Testis (tissue), 3 donors: Measurements from ENCODE around the gene RILPL1. TPM values are rescaled to one million over a fixed set of nuclear protein-coding genes. Genes with fewer than 3 reads are reported as not detected.
"Not testable (repeated sequence)": the region's sequence is repeated elsewhere in the genome, so short reads cannot be mapped to it uniquely, and the experiment has no call there.

Source experiments
- DNase-seq: peaks from one replicate; pipeline ENCODE4 v3.0.0-alpha.2; 2019
- H3K27ac ChIP-seq, 2 donors: fragments of 200-600 bp; sonication (generic); one replicate each; pipeline ENCODE4 v1.5.1; 2019
- H3K27me3 ChIP-seq: fragments of 200-600 bp; sonication (generic); one replicate; pipeline ENCODE4 v1.5.1; 2019
- H3K36me3 ChIP-seq: fragments of 200-600 bp; sonication (generic); one replicate; pipeline ENCODE4 v1.5.1; 2017; ENCODE audit warnings: low read depth; ENCODE audit errors: missing control alignments
- H3K4me1 ChIP-seq: fragments of 200-600 bp; sonication (generic); one replicate; pipeline ENCODE4 v1.5.1; 2019
- H3K4me3 ChIP-seq, 2 donors: fragments of 200-600 bp; sonication (generic); one replicate each; pipeline ENCODE4 v1.5.1; 2017 to 2019
- H3K9me3 ChIP-seq: fragments of 200-600 bp; sonication (generic); one replicate; pipeline ENCODE4 v1.5.1; 2017
- POLR2A ChIP-seq: fragments of 450-650 bp; IDR thresholded peaks from one replicate; pipeline ENCODE4 v1.6.1; 2017; ENCODE audit warnings: antibody characterized with exemption, mild to moderate bottlenecking, moderate library complexity
- WGBS, 2 donors: methylation state at CpG; one replicate each; pipeline ENCODE4 v1.1.5; 2018; 5-methylcytosine and 5-hydroxymethylcytosine counted together
- intact Hi-C: fragments of 100-400 bp; cut with DNase I; formaldehyde crosslinking; loops from one replicate; pipeline ENCODE4 v1.15.1; 2023; ENCODE audit warnings: low total_unique reads
- polyA plus RNA-seq: library from polyadenylated mRNA; stranded (reverse); fragments of 350-450 nt; fragmentation: Illumina TruSeq; extraction: RNeasy Lipid Tissue Mini Kit (QIAGEN cat#74804); gene quantifications from one replicate; pipeline ENCODE4 v1.2.3, GENCODE V29; 2014; ENCODE audit warnings: low read depth, low replicate concordance; ENCODE audit not compliant: insufficient read depth
- total RNA-seq, 2 donors: library from RNA; depleted of rRNA; stranded (reverse); fragments of >200 nt; gene quantifications; one replicate each; pipeline ENCODE4 v1.2.3, GENCODE V29; 2016
- TF ChIP-seq, protein P1 (sequence below), 3 experiments: fragments of 450-650 bp in 2 of 3; fragments of 200-600 bp in 1 of 3; sonication (generic) in 1 of 3; IDR thresholded peaks; one replicate each; pipeline ENCODE4 v1.5.1; 2016 to 2019; ENCODE audit warnings: antibody characterized with exemption in 3 of 3, mild to moderate bottlenecking in 2 of 3, moderate library complexity in 1 of 3

Gene RILPL1
- total and polyA plus RNA-seq, 3 donors from 2014 or later: 14.8 to 20.9 (median 16.8) TPM

DNA sequence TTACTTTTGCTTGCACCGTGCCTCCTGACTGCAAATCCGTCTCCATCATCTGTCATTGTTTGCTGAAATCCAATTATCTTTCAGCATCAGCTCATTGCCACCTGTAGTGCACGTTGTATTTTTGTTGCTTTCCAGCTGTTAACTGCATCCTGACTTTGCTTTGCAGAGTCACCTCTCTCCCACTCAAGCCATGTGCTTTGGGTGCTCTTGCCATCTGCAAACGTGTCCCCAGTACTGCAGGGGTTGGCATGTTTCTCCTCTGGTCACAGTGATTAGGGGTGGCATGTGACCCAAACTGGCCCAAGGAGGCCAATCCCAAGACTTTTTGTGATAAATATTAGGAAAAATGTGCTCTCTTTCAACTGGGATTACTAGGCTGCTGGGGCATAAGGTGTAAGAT is 40.4 kb upstream of the RILPL1 start:
- H3K36me3 ChIP-seq: no peaks in the 10 kb centered on the region
- no peak overlapping the region for H3K27ac ChIP-seq
- DNase-seq: no peak
- H3K27me3 ChIP-seq: no peaks in the 10 kb centered on the region
- H3K9me3 ChIP-seq: no peaks in the 10 kb centered on the region
- no peak overlapping the region for H3K4me3 ChIP-seq
- WGBS, 2 donors: 57 to 59% methylated on average over 4 of the region's 4 CpGs
- no peaks in the 10 kb centered on the region for H3K4me1 ChIP-seq
- TF ChIP-seq, protein P1, sequence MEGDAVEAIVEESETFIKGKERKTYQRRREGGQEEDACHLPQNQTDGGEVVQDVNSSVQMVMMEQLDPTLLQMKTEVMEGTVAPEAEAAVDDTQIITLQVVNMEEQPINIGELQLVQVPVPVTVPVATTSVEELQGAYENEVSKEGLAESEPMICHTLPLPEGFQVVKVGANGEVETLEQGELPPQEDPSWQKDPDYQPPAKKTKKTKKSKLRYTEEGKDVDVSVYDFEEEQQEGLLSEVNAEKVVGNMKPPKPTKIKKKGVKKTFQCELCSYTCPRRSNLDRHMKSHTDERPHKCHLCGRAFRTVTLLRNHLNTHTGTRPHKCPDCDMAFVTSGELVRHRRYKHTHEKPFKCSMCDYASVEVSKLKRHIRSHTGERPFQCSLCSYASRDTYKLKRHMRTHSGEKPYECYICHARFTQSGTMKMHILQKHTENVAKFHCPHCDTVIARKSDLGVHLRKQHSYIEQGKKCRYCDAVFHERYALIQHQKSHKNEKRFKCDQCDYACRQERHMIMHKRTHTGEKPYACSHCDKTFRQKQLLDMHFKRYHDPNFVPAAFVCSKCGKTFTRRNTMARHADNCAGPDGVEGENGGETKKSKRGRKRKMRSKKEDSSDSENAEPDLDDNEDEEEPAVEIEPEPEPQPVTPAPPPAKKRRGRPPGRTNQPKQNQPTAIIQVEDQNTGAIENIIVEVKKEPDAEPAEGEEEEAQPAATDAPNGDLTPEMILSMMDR (IDR thresholded peaks at IDR 0.05): no peak
- no peak for TF ChIP-seq POLR2A
- intact Hi-C loops: no loop called here

DNA sequence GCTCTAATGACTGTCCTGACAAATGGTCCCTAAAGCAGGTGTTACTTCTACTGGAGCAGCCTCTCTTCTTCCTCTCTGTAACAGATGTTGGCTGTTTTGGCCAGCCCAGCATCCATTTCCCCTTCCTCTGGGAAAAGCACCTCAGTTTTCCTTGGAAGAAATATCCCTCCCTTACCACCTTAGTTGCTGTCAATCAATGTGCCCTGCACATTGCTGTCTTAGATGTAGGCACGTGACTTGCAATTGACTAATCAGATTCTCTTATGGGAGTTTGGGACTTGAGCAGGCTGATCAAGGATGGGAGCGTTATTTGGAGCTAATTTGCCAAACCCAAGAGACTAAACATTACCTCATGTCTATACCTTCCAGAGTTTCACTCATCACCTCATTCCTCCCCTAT is 38.9 kb upstream of the RILPL1 start:
- TF ChIP-seq POLR2A: no peak
- TF ChIP-seq, protein P1 (IDR thresholded peaks at IDR 0.05): no peak
- WGBS, 2 donors: 46 to 93% methylated on average over 2 of the region's 2 CpGs

DNA sequence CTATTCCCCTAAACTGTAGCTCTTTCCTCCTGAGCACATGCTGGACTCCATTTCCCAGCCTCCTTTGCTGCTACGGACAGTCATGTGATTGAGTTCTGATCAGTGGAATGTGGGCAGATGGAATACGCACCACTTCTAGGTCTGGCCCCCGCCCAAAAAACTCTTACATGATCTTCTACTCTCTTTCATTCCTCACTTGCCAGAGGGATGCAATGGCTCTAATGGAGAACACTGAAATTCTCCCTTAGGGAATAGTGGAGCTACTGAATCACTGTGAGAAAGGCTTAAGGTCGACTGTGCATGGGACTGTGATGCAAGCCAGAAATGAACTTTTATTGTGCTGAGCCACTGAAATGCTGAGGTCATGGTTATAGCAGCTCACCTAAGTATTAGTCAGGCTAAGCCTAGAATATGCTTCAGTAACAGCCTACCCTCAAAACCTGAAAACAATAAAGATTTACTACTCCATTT is 37.9 kb upstream of the RILPL1 start:
- TF ChIP-seq, protein P1 (IDR thresholded peaks at IDR 0.05): no peak
- TF ChIP-seq POLR2A: no peak
- H3K27ac ChIP-seq: no peak overlapping the region
- intact Hi-C loops: no loop called here

More for the DNA sequence above, 38.9 kb upstream of the RILPL1 start:
- DNase-seq: no peak
- intact Hi-C loops: no loop called here
- Histone ChIP-seq H3K36me3 (no peaks in the 10 kb centered on the region), H3K4me1 (no peaks in the 10 kb centered on the region), H3K27ac (no peak overlapping the region), H3K27me3 (no peaks in the 10 kb centered on the region), H3K4me3 (no peak overlapping the region), H3K9me3 (no peaks in the 10 kb centered on the region)

DNA sequence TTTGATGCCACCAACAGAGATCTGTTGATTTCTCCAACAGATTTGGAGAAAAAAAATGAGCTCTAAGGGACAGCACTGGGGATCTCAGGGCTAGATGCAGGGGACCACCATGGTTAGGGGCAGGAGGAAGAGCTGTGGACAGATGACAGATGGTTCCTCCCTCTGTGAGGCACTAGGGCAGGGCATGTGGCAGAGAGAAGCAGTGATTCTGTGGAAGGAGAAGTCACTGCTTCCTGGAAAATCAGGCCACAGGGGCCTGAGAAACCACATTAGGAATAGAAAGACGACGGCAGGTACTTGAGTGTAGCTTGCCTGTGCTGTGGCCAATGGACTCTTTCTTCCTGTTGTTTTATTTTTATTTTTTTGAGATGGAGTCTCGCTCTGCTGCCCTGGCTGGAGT is 25.9 kb upstream of the RILPL1 start:
- DNase-seq: no peak
- no peaks in the 10 kb centered on the region for H3K9me3 ChIP-seq
- no peaks in the 10 kb centered on the region for H3K27me3 ChIP-seq
- no peaks in the 10 kb centered on the region for H3K36me3 ChIP-seq
- no peak overlapping the region for H3K4me3 ChIP-seq
- 81 to 85% methylated on average over 3 of the region's 3 CpGs for WGBS, 2 donors
- no peak overlapping the region for H3K27ac ChIP-seq
- no peaks in the 10 kb centered on the region for H3K4me1 ChIP-seq
- TF ChIP-seq POLR2A: no peak
- TF ChIP-seq, protein P1 (IDR thresholded peaks at IDR 0.05): no peak
- intact Hi-C loops: no loop called here

More for the DNA sequence above, 37.9 kb upstream of the RILPL1 start:
- no peaks in the 10 kb centered on the region for H3K9me3 ChIP-seq
- H3K4me3 ChIP-seq: no peak overlapping the region
- peak; percentile 32 for DNase-seq
- no peaks in the 10 kb centered on the region for H3K36me3 ChIP-seq
- H3K4me1 ChIP-seq: no peaks in the 10 kb centered on the region
- H3K27me3 ChIP-seq: no peaks in the 10 kb centered on the region
- 38 to 63% methylated on average over 4 of the region's 4 CpGs for WGBS, 2 donors

DNA sequence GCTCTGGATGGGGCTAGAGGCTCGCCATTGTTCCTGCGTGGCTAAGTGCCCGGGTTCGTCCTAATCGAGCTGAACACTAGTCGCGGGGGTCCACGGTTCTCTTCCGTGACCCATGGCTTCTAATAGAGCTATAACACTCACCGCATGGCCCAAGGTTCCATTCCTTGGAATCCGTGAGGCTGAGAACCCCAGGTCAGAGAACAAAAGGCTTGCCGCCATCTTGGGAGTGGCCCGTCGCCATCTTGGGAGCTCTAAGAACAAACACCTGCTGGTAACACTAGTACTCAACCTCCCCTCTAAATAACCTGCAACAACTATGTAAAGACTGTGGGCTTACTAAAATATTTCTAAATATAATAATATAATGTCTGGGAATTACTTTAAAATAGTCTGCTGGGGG is 25.0 kb upstream of the RILPL1 start:
- WGBS, 2 donors: 91 to 94% methylated on average over 14 of the region's 14 CpGs
- H3K27ac ChIP-seq, H3K9me3 ChIP-seq, H3K4me3 ChIP-seq, H3K4me1 ChIP-seq, H3K36me3 ChIP-seq, DNase-seq, intact Hi-C loops, H3K27me3 ChIP-seq: not testable (repeated sequence)

DNA sequence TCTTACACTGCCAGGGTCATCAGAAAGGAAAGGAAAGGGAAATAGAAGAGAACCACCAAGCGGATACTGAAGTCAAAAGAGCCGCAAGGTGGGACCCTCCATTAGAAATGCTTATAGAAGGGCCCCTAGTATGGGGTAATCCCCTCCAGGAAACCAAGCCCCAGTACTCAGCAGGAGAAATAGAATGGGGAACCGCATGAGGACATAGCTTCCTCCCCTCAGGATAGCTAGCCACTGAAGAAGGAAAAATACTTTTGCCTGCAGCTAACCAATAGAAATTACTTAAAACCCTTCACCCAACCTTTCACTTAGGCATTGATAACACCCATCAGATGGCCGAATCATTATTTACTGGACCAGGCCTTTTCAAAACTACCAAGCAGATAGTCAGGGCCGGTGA is 21.3 kb upstream of the RILPL1 start:
- WGBS, 2 donors: 82 to 96% methylated on average over 5 of the region's 5 CpGs

DNA sequence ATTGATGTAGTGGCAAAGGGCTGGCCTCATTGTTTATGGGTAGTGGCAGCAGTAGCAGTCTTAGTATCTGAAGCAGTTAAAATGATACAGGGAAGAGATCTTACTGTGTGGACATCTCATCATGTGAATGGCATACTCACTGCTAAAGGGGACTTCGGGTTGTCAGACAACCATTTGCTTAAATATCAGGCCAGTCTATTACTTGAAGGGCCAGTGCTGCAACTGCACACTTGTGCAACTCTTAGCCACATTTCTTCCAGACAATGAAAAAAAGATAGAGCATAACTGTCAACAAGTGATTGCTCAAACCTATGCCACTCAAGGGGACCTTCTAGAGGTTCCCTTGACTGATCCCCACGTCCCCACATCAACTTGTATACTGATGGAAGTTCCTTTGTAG is 20.6 kb upstream of the RILPL1 start:
- 76 to 82% methylated on average over 2 of the region's 2 CpGs for WGBS, 2 donors
- H3K4me3 ChIP-seq, DNase-seq, H3K4me1 ChIP-seq, intact Hi-C loops, H3K27ac ChIP-seq, H3K9me3 ChIP-seq, H3K36me3 ChIP-seq, H3K27me3 ChIP-seq: not testable (repeated sequence)

More for the DNA sequence above, 21.3 kb upstream of the RILPL1 start:
- H3K9me3 ChIP-seq, H3K4me3 ChIP-seq, H3K36me3 ChIP-seq, H3K4me1 ChIP-seq, H3K27ac ChIP-seq, DNase-seq, H3K27me3 ChIP-seq, intact Hi-C loops: not testable (repeated sequence)
